DOHH2 (cell line): ENCODE measurements around the gene ALDH1L2.

Experiments
- CTCF ChIP-seq: fragments of 200-600 bp; sonication (generic); IDR thresholded peaks from one replicate; pipeline ENCODE4 v1.5.1; 2014; ENCODE audit warnings: antibody characterized with exemption, mild to moderate bottlenecking, low read depth, low read length; ENCODE audit not compliant: poor library complexity, severe bottlenecking
- EZH2phosphoT487 ChIP-seq: fragments of 200-600 bp; sonication (generic); IDR thresholded peaks from 2 replicates; pipeline ENCODE4 v1.6.1; 2017; ENCODE audit warnings: borderline replicate concordance, mild to moderate bottlenecking, antibody characterized with exemption, low read length, moderate library complexity, mixed read lengths

- no peak for TF ChIP-seq CTCF
- TF ChIP-seq EZH2phosphoT487: no peak
Observed at GRCh38 chr12:105018012-105018411, 66.2 kb downstream of the ALDH1L2 start.
